GM12878 (cell line): ENCODE measurements around the gene CCDC191. TPM values are rescaled to one million over a fixed set of nuclear protein-coding genes. Genes with fewer than 3 reads are reported as not detected.

ENCODE experiments used
- ATAC-seq: fragments of 200-7000 bp; cut with Tn5 transposase; 3 replicates; pipeline ENCODE4 v1.9.1; 2020; ENCODE audit warnings: mild to moderate bottlenecking, moderate library complexity
- BruUV-seq: library from RNA; stranded (reverse); fragments of 400-500 nt; replicated peaks from 2 replicates; lab custom pipeline; 2021; lab: Mats Ljungman, UMichigan
- CTCF ChIA-PET: fragments of 300-600 bp; sonication (Branson Sonifier 250); formaldehyde crosslinking; extraction: SDS; loops from one replicate; lab custom pipeline; 2021; ENCODE audit warnings: inconsistent platforms; lab: Yijun Ruan, JAX
- POLR2A ChIA-PET: fragments of 350-600 bp; formaldehyde crosslinking; extraction: SDS; loops from one replicate; lab custom pipeline; 2021; ENCODE audit warnings: inconsistent platforms; lab: Charles Lee
- RAD21 ChIA-PET: fragments of 300-600 bp; sonication (Branson Sonifier 250); formaldehyde crosslinking; loops from one replicate; lab custom pipeline; 2023; ENCODE audit warnings: antibody characterized with exemption; ENCODE audit not compliant: unreplicated experiment; lab: Charles Lee
- SMC1A ChIA-PET: fragments of 300-600 bp; sonication (Branson Sonifier 250); formaldehyde crosslinking; loops from one replicate; lab custom pipeline; 2023; ENCODE audit not compliant: unreplicated experiment, uncharacterized antibody; lab: Charles Lee
- DNase-seq: peaks from one replicate; pipeline ENCODE4 v3.0.0-alpha.2; 2011; ENCODE audit warnings: low read depth, low spot score
- FAIRE-seq: peaks from 3 replicates; lab custom pipeline; 2011; peaks lifted over from hg19 to GRCh38; lab: Jason Lieb, UNC
- H2AFZ ChIP-seq: 2 replicates; pipeline ENCODE4 v1.6.0; 2011; ENCODE audit warnings: low read depth, low read length, control low read depth; ENCODE audit not compliant: control insufficient read depth
- H3K27ac ChIP-seq: 2 replicates; pipeline ENCODE4 v1.5.1; 2011; ENCODE audit warnings: control low read depth; ENCODE audit not compliant: control insufficient read depth, insufficient read depth
- H3K27me3 ChIP-seq, 2 experiments: replicated peaks in 1 of 2; 2 replicates each; pipeline versions ENCODE4 v1.6.0 to v1.6.1; 2011; ENCODE audit warnings: low read length in 1 of 2; ENCODE audit not compliant: control insufficient read depth in 2 of 2, insufficient read depth in 2 of 2
- H3K36me3 ChIP-seq, 2 experiments: 2 replicates each; pipeline ENCODE4 v1.5.1; 2011; ENCODE audit warnings: low read length in 1 of 2; ENCODE audit not compliant: control insufficient read depth in 2 of 2, insufficient read depth in 2 of 2
- H3K4me1 ChIP-seq: 2 replicates; pipeline ENCODE4 v1.6.1; 2011; ENCODE audit warnings: mild to moderate bottlenecking, low read length, moderate library complexity, mixed read lengths; ENCODE audit not compliant: control insufficient read depth, insufficient read depth
- H3K4me2 ChIP-seq: 2 replicates; pipeline ENCODE4 v1.6.0; 2011; ENCODE audit warnings: control low read depth; ENCODE audit not compliant: control insufficient read depth, insufficient read depth
- H3K4me3 ChIP-seq: fragments of 200-600 bp; sonication (generic); 2 replicates; pipeline ENCODE4 v1.5.1; 2016
- H3K79me2 ChIP-seq: 2 replicates; pipeline ENCODE4 v1.6.0; 2011; ENCODE audit warnings: low read length; ENCODE audit not compliant: control insufficient read depth, insufficient read depth
- H3K9ac ChIP-seq: 2 replicates; pipeline ENCODE4 v1.8.0; 2011; ENCODE audit warnings: low read length, control low read depth, mixed read lengths; ENCODE audit not compliant: control insufficient read depth, insufficient read depth
- H3K9me3 ChIP-seq: replicated peaks from 3 replicates; pipeline ENCODE4 v1.5.1; 2011; ENCODE audit warnings: mild to moderate bottlenecking, low read length; ENCODE audit not compliant: control insufficient read depth, insufficient read depth
- H4K20me1 ChIP-seq: 2 replicates; pipeline ENCODE4 v1.6.0; 2011; ENCODE audit not compliant: control insufficient read depth, insufficient read depth
- HDAC2 ChIP-seq: fragments of 200-600 bp; sonication (generic); IDR thresholded peaks from 2 replicates; pipeline ENCODE4 v1.6.1; 2017
- NFIC ChIP-seq: IDR thresholded peaks from 2 replicates; pipeline ENCODE4 v1.6.1; 2012; ENCODE audit warnings: low read depth, mild to moderate bottlenecking, inconsistent platforms, low read length, moderate library complexity
- NFYB ChIP-seq: IDR thresholded peaks from 2 replicates; pipeline ENCODE4 v1.6.1; 2011; ENCODE audit warnings: low read depth, mild to moderate bottlenecking, low read length, improper control_type of control experiment, moderate library complexity; ENCODE audit not compliant: insufficient read depth
- SIX5 ChIP-seq: IDR thresholded peaks from 2 replicates; pipeline ENCODE4 v1.6.1; 2011; ENCODE audit warnings: mild to moderate bottlenecking, low read depth, low read length, moderate library complexity; ENCODE audit not compliant: severe bottlenecking
- SUZ12 ChIP-seq: fragments of 200-600 bp; sonication (generic); IDR thresholded peaks from one replicate; pipeline ENCODE4 v1.6.1; 2018; ENCODE audit warnings: antibody characterized with exemption, mild to moderate bottlenecking; ENCODE audit not compliant: unreplicated experiment
- ZBED1 ChIP-seq: IDR thresholded peaks from 2 replicates; pipeline ENCODE4 v1.6.1; 2016; ENCODE audit warnings: borderline replicate concordance
- ZNF24 ChIP-seq: fragments of 450-650 bp; IDR thresholded peaks from 2 replicates; pipeline ENCODE4 v1.6.1; 2017; ENCODE audit warnings: antibody characterized with exemption, mild to moderate bottlenecking
- WGBS: methylation state at CpG from one replicate; pipeline ENCODE4 v1.1.6; 2016; ENCODE audit warnings: low lambda C conversion rate; ENCODE audit not compliant: insufficient replicate concordance, insufficient coverage; ENCODE audit errors: missing lambda C conversion rate; 5-methylcytosine and 5-hydroxymethylcytosine counted together
- in situ Hi-C: fragments of 300-500 bp; cut with MboI; formaldehyde crosslinking; loops from 9 replicates; pipeline ENCODE4 v1.14.3; 2018; ENCODE audit warnings: mixed read lengths
- intact Hi-C: fragments of 100-400 bp; cut with micrococcal nuclease; formaldehyde crosslinking; loops from one replicate; pipeline ENCODE4 v1.14.2; 2022; ENCODE audit not compliant: unreplicated experiment
- polyA plus RNA-seq, 11 experiments: library from polyadenylated mRNA; depleted of rRNA in 4 of 11; unstranded in 6 of 11; stranded (reverse) in 5 of 11; fragments of >200 nt; fragmentation: Nextera tagmentation in 4 of 11; fragmentation: Illumina TruSeq in 1 of 11; extraction: Ambion mirVana in 4 of 11; extraction: Trizol in 1 of 11; gene quantifications; 1 replicate in 1 of 11; 2 replicates in 10 of 11; pipeline versions ENCODE4 v1.2.1 to v1.2.3, GENCODE V29; 2011 to 2016; ENCODE audit warnings: inconsistent platforms in 2 of 11, missing spikeins in 2 of 11, low read depth in 1 of 11
- total RNA-seq, 4 experiments: library from RNA; depleted of rRNA in 3 of 4; stranded (reverse); fragments of >200 nt in 3 of 4; fragmentation: Illumina TruSeq in 1 of 4; extraction: Trizol in 1 of 4; gene quantifications; 2 replicates each; pipeline versions ENCODE4 v1.2.1 to v1.2.3, GENCODE V29; 2013 to 2021
- TF ChIP-seq, protein P1 (sequence below): IDR thresholded peaks from 2 replicates; pipeline ENCODE4 v1.6.1; 2012; ENCODE audit warnings: mild to moderate bottlenecking, low read depth, low read length

The CCDC191 gene
- total and polyA plus RNA-seq, 10 of the 15 experiments (the other 5 are each of a cell fraction or from before 2014, with no cell fraction given): 1.2 to 2.9 (median 1.7) TPM

DNA sequence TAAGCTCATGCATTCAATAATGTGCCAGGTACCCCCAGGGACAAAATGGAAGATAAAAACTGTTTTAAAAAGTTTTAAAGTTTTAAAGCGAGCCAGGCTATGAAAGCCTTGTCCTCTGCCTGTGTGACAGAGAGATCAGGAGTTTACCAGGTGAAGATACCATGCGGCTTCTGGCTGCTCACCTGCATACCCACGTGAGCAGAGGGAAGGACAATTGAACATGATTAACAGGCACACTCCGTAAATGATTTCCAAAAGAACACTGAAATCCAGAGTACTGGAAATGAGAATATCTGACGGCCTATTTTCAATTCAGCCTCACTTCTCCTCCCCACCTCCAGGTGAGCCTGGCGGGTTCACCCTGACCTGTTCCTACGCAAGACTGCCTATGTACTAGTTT lies 42.1 kb downstream of the CCDC191 start:
- ATAC-seq: no peak
- CTCF ChIA-PET: no interaction called here
- 95% methylated on average over 7 of the region's 7 CpGs for WGBS

More for the DNA sequence above, 42.1 kb downstream of the CCDC191 start:
- DNase-seq (no peak), FAIRE-seq (no peak)
- in situ Hi-C loops: no loop called here
- Histone ChIP-seq H3K36me3 (no peaks in the 10 kb centered on the region), H3K4me1 (no peaks in the 10 kb centered on the region), H3K9me3 (no peaks in the 10 kb centered on the region), H3K4me2 (no peak overlapping the region), H3K9ac (no peak overlapping the region), H3K27me3 (no peaks in the 10 kb centered on the region), H3K27ac (no peak overlapping the region), H2AFZ (no peak overlapping the region), H3K4me3 (no peak overlapping the region), H3K79me2 (no peaks in the 10 kb centered on the region), H4K20me1 (no peaks in the 10 kb centered on the region)
- ChIA-PET SMC1A (interaction anchor here (0.7 kb wide), 1 partner anchor 8 kb away, joined by 3 read pairs; no protein-coding TSS in a partner anchor), RAD21 (no interaction called here), POLR2A (no interaction called here)
- intact Hi-C loops: no loop called here
- no TSS peak for BruUV-seq
- TF ChIP-seq SIX5: no peak
- no peak for TF ChIP-seq ZBED1
- TF ChIP-seq NFIC: no peak
- TF ChIP-seq HDAC2: no peak
- TF ChIP-seq NFYB: no peak
- no peak for TF ChIP-seq SUZ12
- TF ChIP-seq ZNF24: no peak
- TF ChIP-seq, protein P1, sequence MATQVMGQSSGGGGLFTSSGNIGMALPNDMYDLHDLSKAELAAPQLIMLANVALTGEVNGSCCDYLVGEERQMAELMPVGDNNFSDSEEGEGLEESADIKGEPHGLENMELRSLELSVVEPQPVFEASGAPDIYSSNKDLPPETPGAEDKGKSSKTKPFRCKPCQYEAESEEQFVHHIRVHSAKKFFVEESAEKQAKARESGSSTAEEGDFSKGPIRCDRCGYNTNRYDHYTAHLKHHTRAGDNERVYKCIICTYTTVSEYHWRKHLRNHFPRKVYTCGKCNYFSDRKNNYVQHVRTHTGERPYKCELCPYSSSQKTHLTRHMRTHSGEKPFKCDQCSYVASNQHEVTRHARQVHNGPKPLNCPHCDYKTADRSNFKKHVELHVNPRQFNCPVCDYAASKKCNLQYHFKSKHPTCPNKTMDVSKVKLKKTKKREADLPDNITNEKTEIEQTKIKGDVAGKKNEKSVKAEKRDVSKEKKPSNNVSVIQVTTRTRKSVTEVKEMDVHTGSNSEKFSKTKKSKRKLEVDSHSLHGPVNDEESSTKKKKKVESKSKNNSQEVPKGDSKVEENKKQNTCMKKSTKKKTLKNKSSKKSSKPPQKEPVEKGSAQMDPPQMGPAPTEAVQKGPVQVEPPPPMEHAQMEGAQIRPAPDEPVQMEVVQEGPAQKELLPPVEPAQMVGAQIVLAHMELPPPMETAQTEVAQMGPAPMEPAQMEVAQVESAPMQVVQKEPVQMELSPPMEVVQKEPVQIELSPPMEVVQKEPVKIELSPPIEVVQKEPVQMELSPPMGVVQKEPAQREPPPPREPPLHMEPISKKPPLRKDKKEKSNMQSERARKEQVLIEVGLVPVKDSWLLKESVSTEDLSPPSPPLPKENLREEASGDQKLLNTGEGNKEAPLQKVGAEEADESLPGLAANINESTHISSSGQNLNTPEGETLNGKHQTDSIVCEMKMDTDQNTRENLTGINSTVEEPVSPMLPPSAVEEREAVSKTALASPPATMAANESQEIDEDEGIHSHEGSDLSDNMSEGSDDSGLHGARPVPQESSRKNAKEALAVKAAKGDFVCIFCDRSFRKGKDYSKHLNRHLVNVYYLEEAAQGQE: no peak
